HG03025 (cell line): ENCODE data around the gene ERC2.

Experiments
- ATAC-seq: cut with Tn5 transposase; IDR thresholded peaks from one replicate; pipeline ENCODE4 v1.9.1; 2021; ENCODE audit warnings: mild to moderate bottlenecking, moderate library complexity; ENCODE audit not compliant: unreplicated experiment, low FRiP score

ERC2 gene

DNA sequence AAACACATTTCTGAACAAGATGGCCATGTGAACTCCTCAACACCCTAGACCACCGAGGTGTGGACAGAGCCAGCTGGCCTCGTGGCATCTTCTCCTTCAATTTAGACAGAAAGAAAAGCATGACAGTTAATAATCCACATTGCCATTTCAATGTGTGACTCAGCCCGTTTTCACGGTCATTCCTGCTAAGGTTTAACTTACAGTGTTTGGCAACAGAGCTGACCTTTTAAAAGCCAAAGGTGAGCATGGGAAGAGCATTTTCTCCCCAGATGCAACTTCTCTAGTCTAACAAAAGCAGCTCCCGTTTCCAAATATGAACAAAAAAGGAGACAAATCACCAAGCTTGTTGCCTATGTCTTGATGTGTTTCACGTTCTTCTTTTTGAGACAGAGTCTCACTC lies 563.6 kb downstream of the ERC2 start:
- ATAC-seq: no peak

DNA sequence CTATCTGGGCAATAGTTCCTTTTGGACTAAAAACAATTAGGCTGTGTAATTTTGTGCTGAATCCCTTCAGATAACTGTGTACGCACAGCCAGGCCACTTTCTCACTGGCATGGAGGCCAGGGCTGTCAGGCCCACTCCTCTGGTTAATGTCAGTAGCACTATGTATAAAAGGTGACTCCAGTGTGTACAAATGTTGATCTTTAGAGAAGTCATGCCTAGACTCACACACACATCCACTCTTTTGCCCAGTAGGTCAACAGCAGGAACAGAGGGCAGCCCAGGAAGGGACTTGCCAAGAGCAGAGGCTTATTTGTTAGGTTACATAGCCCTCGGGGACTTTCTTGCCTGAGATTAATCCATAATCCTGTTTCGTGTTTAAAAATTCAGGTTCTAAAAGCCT lies 564.6 kb downstream of the ERC2 start:
- no peak for ATAC-seq

DNA sequence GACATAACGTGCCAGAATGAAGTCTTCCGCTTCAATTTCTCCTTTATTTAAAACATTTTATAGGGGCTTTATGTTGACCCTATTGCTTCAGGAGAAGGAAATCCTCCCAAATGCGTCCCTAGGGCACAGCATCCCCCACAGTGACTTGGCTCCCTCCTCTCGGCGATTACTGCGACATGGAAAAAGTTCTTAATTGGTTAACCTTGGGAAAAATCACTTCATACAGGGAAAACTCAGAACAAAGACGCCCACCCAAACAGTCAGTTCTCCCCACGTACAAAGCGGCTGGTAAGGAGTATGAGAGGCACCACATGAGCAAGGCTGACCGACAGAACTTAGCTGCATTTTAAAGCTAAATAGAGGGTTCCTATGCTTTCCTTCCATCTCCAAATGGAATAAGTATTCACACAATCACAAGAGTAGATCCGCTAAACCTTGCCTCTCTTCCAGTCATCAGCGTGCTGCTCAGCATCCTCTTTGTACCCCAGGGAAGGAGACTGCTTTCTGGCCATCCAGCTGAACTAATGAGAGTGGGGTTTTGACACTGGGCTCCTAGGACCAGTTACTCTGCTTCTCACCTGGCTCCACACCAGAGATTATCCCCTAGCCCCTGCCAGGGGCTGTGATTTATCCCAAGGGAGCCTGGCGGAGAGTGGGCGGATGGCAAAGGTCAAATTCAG lies 565.9 kb downstream of the ERC2 start:
- ATAC-seq: no peak

DNA sequence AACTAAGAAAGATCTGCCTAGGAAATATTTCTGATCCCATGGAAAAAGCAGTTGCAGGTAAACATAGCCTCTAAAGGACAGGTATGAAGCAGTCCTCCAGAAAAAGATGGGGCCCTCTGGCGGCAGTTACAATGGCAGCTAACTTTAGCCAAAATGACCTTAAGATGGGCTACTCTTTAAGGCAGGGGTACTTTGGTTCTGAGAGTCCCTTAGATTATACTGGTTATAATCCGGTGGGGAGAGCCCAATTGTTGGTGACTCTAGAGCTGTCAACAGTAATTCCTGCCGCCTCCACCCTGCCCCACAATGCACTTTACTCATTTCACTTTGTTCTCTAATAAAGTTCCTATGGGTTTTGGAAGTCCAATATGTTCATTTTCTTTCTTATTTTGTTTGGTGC lies 568.4 kb downstream of the ERC2 start:
- ATAC-seq: no peak

DNA sequence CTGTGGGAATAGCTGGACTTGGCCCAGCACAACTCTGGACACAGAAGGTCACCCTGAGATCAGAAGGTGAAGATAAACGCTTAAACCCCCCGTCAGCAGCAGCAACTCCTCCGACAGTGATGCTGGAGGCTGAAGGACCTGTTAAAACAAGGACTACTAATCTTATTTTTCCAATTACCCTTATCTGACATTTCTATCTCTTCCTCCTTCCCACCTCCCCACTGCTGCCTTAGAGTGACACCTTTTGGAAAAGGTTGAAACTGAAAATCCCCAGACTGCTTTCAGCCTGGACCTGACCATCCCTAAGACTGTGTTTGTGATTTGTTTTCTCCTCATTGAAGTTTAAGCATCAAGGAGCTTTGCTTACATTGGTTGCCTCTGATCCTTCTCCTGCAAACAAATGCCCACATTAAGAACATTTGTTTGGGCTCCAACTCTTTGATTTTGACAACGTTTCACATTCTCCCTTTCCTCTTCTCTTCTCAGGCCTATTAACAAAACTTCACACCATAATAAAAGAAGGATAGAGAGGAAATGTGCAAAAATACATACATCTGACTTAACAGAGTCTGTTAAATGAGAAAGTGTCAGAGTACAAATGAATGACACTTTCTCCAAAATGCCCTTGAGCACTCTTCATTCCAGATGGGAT lies 570.6 kb downstream of the ERC2 start:
- ATAC-seq: no peak

DNA sequence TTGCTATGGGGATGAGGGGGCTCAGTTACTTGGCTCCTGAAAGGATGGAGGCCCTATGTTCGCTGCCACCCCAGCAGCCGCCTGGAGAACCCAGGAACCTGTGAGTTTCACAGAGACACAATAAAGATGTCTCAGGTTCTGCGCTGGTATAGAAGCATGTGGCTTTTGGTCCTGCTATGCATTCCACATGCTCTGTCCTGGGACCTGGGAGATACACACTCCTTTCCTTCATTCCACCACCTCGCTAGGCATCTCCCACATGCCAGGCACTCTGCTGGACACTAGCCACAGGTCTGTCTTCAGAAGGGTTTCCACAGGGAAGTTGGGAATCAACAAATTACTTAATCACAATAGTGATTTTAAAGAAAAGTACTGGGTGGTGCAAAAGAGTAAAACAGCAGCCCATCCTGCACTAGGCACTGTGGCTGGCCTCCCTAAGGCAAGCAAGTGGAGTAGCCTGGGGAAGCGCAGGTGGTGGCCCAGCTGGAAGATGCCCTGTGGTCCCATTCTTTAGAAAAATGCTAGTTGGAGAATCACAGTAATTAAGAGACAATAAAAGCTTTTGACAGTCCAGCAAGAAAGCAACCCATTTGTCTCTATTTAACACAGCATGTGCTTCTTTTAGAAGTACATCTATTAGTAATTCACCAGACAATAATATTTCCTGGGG lies 572.2 kb downstream of the ERC2 start:
- ATAC-seq: no peak

DNA sequence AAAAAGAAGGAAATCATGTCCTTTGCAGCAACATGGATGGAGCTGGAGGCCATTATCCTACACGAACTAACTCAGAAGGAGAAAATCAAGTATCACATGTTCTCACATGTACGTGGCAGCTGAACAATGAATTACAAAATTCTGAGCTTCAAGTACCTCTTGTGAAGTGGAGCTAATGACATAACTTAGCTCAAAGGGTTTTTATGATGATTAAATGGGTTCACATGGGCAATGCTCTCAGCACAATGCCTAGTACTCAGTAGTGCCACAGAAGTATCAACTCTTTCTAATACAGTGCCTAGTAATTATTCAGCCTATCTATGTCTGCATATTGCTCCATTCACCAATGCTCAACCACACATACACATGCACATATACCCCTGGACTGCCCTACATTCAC lies 573.7 kb downstream of the ERC2 start:
- ATAC-seq: no peak

DNA sequence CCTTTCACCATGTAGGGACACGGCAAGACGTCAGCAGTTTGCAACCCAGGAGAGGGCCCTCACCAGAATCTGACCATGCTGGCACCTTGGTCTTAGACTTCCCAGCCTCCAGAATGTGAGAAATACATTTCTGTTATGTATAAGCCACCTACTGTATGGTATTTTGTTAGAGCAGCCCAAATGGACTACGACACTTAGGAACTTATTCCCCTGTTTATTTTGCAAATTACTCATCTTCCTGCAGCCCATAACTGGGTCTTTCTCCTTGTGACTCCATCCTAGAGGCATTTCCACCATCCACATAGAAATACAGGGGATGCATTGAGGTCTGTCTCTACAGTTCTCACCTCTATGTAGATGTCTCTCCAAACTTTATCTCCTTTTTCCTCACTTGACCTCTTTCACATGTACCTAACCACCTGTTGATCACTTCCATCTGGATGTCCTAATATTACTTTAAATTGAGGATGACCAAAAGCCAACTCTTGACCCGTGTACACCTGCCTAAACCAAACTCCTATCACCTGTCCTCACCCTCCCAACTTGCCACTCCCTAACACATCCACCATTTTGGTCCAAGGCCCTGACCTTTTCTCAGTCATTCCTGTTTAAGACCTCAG lies 575.1 kb downstream of the ERC2 start:
- no peak for ATAC-seq

DNA sequence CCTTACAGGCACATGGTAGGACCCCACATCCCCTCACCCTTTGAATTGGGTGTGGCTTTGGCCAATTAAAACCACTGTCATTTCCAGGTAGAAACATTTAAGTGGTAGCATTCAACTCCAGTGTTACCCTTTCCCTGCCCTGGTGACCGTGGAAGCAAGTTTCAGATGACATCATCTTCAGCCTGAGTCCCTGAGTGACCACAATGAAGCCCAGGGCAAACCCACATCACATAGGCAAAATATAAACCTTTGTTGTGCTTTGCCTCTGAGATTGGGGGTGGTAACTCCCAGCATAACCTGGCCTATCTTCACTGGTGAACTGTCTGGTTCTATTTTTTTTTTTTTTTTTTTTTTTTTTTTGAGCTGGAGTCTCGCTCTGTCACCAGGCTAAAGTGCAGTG lies 577.2 kb downstream of the ERC2 start:
- no peak for ATAC-seq

DNA sequence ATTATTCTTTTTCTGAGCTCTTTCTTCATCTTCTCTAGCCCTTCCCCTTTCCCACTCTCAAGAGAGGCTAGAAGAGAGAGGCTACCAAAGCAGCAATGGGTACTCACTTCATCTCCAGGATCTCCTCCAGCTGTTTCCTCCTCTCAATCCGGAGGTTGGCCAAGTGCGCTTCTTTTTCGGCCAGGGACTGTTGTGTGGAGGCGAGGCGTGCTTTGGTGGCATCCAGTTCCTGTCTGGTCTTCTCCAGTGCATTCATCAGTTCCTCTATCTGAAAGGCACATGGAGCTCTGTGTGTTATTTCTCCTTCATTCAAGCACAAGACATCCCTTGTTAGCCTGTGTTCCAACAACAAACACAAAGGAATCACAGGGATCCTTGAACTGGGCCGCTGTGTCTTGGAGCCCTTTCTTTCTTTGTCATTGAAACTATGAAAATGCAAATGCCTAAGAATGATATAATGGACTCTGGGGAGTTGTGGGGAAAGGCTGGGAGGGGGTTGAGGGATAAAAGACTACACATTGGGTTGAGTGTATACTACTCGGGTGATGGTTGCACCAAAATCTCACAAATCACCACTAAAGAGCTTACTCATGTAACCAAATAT lies 579.9 kb downstream of the ERC2 start:
- ATAC-seq: no peak

DNA sequence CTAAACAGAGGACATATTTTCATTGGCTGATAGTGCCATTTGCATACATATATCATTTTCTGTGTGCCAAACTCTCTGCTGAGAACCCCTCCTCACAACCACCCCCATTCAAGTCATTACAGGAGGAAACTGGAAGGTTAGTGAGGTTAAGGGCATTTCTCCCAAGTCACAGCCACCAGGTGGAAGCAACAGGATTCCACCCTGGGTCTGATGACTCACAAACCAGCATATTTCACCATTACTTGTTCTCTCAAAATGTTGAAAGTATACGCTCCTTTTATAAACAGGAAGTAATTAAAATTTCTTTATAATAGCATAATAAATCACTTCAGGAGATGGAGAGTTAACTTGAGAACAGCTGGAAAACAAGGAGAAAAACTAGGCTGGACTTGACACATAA lies 582.5 kb downstream of the ERC2 start:
- ATAC-seq: no peak

DNA sequence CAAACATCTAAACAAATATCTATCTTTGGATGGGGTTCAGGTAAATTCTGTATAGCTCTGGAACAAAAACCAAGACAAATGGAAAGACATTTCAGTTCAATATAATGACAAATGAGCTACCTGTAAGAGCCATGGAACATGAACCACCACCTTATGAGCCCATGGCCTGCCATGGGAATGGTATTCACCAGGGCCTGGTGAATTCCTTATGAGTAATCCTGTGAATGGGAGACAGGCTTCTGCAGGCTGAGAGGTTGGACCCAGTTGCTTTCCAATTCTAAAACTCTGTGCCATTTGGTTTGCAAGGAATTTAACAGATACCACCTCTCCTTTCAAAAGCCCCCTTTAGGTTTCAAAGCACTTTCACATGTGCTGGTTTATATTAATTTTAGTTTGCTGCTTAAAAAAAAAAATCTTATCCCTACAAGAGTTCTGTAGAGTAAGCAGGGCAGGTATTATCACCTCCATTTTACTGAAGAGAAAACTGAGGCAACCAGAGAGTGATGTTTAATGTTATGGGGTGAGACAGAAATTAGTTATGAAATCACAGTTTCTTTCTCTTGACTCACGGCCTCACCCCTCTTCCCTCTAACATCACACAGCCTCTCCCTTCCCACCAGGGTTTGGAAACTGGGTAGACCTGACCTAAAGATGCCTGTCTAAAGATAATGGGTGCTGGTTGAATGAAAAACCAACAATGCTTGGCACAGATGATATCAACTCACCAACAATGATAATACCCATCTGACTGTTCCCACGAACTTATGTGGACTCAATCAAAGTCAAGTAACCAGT lies 583.6 kb downstream of the ERC2 start:
- ATAC-seq: no peak

DNA sequence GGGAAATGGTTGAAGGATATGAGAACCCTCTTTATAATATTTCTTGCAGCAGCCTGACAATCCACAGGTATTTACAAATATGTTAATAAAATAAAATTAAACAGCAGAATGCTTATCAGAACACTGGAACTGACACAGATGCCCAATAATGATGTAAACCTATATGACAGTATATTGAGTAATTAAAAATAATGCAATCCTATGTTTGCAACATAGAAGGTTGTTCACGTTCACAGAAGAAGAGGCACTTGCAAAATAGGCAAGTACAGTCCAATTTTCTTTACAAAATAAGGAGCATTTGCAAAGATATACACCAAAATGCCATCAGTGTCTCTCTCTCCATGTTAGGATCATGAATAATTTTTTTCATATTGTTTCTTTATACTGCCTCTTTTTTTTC lies 584.2 kb downstream of the ERC2 start:
- ATAC-seq: no peak

DNA sequence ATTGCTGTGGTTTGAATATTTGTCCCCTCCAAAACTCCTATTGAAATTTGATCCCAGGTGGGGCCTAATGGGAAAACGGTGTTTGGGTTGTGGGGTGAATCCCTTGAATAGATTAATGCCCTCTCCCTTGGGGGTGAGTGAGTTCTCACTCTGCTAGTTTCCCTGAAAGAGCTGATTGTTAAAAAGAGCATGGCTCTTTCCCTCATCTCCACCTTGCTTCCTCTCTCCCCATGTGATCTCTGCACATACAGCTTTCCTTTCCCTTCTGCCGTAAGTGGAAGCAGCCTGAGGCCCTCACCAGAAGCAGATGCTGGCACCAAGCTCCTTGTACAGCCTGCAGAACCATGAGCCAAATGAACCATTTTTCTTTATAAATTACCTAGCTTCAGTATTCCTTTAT lies 586.3 kb downstream of the ERC2 start:
- ATAC-seq: no peak

DNA sequence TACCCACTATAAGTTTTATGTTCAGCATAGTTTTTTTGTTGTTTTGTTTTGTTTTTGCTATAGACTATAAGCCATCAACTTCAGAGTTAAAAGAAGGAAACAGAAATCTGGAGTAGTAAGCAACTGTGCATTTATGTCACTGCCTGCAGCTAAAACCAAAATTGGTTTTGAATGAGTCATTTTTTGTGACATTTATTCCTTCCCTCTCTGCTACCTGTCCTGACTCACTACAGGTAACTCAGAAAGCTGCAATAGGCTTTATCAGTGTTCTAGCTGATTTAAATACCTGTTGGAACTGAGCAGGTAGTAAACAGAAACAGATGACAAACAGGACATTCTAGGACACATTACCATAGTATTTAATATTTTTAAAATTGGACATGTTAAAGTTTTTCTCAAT lies 587.9 kb downstream of the ERC2 start:
- ATAC-seq: no peak

DNA sequence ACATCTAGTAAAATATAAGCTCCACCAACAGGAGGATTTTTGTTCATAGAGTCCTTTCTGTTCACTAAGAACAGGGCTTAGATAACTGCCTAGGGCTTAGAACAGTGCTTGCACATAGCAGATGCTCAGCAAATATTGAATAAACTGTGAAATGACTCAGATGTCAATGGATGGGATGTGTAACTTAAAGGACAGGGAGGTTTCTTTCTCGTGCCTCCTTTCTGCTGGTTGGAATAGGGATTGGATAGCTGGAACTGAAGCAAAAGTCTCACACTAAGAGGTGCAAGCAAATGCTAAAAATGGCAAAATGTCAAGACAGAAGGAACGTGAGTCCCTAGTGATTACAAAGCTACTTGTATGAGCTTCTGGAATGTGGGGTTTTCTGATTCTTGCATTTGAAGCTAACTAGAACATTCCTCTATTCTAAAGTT lies 588.4 kb downstream of the ERC2 start:
- ATAC-seq: no peak

DNA sequence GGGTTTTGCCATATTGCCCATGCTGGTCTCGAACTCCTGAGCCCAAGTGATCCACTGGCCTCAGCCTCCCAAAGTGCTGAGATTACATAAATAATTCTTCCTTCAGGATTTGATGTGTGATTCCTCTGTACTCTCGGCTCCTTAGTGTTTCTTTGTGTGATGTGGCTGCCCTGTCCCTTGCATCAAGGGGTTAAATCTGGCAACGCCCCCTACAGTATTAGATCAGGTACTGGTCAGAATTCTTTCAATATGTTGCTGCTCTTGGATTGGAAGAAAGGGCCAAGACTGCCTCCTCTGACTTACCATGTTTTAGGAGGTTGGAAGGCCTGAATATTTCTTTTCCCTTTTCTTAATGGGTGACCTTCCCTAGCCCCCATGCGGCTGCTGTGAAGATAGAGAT lies 590.6 kb downstream of the ERC2 start:
- ATAC-seq: no peak

DNA sequence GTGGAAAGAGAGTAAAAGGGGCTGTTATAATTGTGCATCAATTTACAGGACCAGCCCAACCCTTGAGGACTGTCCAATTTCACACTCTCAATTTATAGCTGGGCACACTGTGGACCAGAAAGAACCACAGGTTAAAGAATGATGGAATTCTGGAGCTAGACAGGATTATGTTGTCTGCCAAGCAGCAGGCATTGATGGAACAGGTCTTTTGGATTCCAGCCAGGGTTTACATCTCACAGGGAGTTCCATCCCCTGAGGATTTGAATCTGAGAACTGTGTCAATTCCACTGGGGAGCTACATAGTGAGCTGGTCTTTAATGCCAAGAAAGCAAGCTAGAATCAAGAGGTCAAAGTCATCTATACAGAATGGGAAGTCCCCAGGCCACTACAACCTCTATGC lies 591.7 kb downstream of the ERC2 start:
- no peak for ATAC-seq

DNA sequence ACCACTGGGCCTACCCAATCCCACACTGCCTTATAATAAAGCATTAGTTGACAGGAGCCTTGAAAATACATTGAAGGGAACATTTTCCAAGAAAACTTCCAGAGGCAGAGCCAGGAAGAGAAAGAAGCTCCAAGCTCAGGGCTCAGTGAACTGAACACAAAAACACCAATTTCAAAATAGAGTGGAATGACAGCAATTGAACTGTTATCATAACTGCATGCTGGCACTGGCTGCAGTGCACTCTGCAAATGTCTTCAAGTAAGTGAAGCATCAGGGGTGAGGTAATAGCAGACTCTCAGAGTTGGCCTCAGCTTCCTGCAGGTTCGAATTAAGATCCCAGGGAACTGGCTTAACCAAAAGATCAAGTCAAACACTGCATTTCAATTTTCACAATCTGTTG lies 593.2 kb downstream of the ERC2 start:
- ATAC-seq: no peak

DNA sequence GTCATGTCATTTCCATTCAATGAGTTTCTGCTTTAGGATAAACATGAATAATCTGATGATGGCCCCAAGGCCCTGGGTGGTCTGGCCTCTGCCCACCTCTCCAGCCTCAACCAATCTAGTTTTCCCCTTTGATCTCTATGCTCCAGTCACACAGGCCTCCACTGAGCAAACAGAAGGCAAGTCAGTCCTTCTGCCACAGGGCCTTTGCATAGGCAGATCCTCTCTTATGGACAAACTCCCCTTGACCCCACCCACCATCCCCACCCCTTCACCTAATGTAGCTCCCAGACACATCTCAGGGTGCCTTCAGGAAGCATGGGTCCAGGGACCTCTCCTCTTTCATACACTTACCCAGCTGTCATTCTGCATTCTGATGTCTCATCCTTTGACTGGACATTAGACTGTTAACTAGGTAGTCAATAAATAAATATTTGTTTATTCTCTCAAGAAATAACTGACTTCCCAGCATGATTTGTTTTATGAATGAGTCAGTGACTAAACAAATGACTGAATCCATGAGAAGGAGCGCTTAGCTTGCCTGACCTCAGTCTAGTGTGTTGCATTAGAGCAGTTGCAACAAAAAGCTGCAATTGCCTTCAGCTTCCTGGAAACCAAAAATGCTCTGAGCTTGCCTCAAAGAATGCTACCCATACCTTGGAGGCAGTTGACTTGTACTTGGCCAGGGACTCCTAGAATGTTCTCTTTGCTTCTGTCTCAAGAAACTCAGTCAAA lies 594.6 kb downstream of the ERC2 start:
- ATAC-seq: no peak
